Upper lobe of right lung (tissue), 1 donor: ENCODE data around the gene RETNLB. TPM values are rescaled to one million over a fixed set of nuclear protein-coding genes. Genes with fewer than 3 reads are reported as not detected.

Experiments
- ATAC-seq: fragments of 200-7000 bp; cut with Tn5 transposase; one replicate; pipeline ENCODE4 v1.9.1; 2020; ENCODE audit warnings: mild to moderate bottlenecking, moderate library complexity
- DNase-seq: peaks from one replicate; pipeline ENCODE4 v3.0.0-alpha.2; 2020
- H3K27ac ChIP-seq: fragments of 200-600 bp; one replicate; pipeline ENCODE4 v1.8.0; 2022
- H3K27me3 ChIP-seq: fragments of 200-600 bp; one replicate; pipeline ENCODE4 v1.8.0; 2022; ENCODE audit warnings: mild to moderate bottlenecking
- H3K36me3 ChIP-seq: fragments of 200-600 bp; one replicate; pipeline ENCODE4 v1.8.0; 2022
- H3K4me1 ChIP-seq: fragments of 200-600 bp; one replicate; pipeline ENCODE4 v1.8.0; 2022
- H3K4me3 ChIP-seq: fragments of 200-600 bp; one replicate; pipeline ENCODE4 v1.8.0; 2022; ENCODE audit warnings: mild to moderate bottlenecking
- H3K9me3 ChIP-seq: fragments of 200-600 bp; one replicate; pipeline ENCODE4 v1.8.0; 2022
- CTCF ChIP-seq: fragments of 200-600 bp; IDR thresholded peaks from one replicate; pipeline ENCODE4 v1.8.0; 2022; ENCODE audit warnings: antibody characterized with exemption
- intact Hi-C: fragments of 100-400 bp; cut with DNase I; formaldehyde crosslinking; loops from one replicate; pipeline ENCODE4 v1.11.0; 2022
- total RNA-seq: library from RNA; stranded (reverse); fragmentation: NEBNext Ultra II Directional; extraction: Animal tissue kit (Norgen Biotek cat#: 25700); gene quantifications from one replicate; pipeline ENCODE4 v1.2.1, GENCODE V29; 2021
- donor health status: DM: no; HTN: yes; CAD: no; lungs with severe emphysema.

The RETNLB gene
- total RNA-seq, 1 donor from 2014 or later, result not detected

DNA sequence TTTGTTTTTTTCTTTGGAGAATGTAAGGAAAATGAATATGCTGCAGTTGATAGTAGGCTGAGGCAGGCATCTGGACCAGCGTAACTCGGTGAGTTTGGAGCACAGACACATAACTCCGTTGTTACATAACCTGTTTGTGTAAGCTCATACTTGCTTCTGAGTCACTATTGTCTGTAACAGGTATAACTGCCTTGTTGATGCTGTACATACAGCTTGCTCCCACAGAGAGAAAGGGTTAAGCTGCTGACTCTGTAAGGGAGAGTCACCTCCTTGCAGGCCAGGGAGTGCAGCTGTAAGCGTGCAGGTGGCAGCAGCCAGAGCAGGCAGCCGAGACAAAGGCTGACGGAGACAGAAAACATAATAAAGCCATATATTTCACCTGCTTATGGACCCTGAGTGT is 20.4 kb downstream of the RETNLB start:
- ATAC-seq, result no peak
- Histone ChIP-seq H3K9me3 (no peaks in the 10 kb centered on the region), H3K4me3 (no peak overlapping the region), H3K36me3 (no peaks in the 10 kb centered on the region), H3K27ac (no peak overlapping the region), H3K4me1 (no peaks in the 10 kb centered on the region), H3K27me3 (no peaks in the 10 kb centered on the region)
- intact Hi-C loops, result no loop called here
- no peak for DNase-seq
- TF ChIP-seq CTCF, result no peak

GRCh38 chr3:108728934-108729333 is 28.3 kb downstream of the RETNLB start:
- no peak overlapping the region for H3K4me3 ChIP-seq
- H3K36me3 ChIP-seq, result no peaks in the 10 kb centered on the region
- H3K4me1 ChIP-seq, result no peaks in the 10 kb centered on the region
- H3K9me3 ChIP-seq, result no peaks in the 10 kb centered on the region
- DNase-seq (no peak), ATAC-seq (no peak)
- no peaks in the 10 kb centered on the region for H3K27me3 ChIP-seq
- H3K27ac ChIP-seq, result no peak overlapping the region
- intact Hi-C loops, result no loop called here
- TF ChIP-seq CTCF, result no peak

GRCh38 chr3:108728105-108728504 is 29.1 kb downstream of the RETNLB start:
- intact Hi-C loops, result no loop called here
- no peak overlapping the region for H3K4me3 ChIP-seq
- no peak for TF ChIP-seq CTCF
- DNase-seq, result no peak
- ATAC-seq, result no peak
- no peaks in the 10 kb centered on the region for H3K36me3 ChIP-seq
- H3K27ac ChIP-seq, result no peak overlapping the region
- H3K9me3 ChIP-seq, result no peaks in the 10 kb centered on the region
- no peaks in the 10 kb centered on the region for H3K4me1 ChIP-seq
- H3K27me3 ChIP-seq, result no peaks in the 10 kb centered on the region

DNA sequence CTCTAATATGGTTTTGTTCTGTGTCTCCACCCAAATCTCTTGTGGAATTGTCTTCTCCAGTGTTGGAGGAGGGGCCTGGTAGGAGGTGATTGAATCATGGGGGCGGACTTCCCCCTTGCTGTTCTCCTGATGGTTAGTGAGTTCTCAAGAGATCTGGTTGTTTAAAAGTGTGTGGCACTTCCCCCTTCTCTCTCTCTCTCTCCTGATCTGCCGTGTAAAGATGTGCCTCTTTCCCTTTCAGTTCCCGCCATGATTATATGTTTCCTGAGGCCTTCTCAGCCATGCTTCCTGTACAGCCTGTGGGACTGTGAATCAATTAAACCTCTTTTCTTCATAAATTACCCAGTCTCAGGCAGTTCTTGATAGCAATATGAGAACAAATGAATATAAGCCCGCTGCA is 33.1 kb downstream of the RETNLB start:
- DNase-seq (no peak), ATAC-seq (no peak)
- Histone ChIP-seq H3K4me3 (no peak overlapping the region), H3K9me3 (no peaks in the 10 kb centered on the region), H3K27me3 (no peaks in the 10 kb centered on the region), H3K27ac (no peak overlapping the region), H3K4me1 (no peaks in the 10 kb centered on the region), H3K36me3 (no peaks in the 10 kb centered on the region)
- TF ChIP-seq CTCF, result no peak
- intact Hi-C loops, result no loop called here

- Histone ChIP-seq H3K36me3 (no peaks in the 10 kb centered on the region), H3K9me3 (no peaks in the 10 kb centered on the region), H3K4me3 (no peak overlapping the region), H3K27ac (no peak overlapping the region), H3K27me3 (no peaks in the 10 kb centered on the region), H3K4me1 (no peaks in the 10 kb centered on the region)
- DNase-seq (no peak), ATAC-seq (no peak)
- TF ChIP-seq CTCF, result no peak
- intact Hi-C loops, result no loop called here
Observed at GRCh38 chr3:108722724-108723123, 34.5 kb downstream of the RETNLB start.

DNA sequence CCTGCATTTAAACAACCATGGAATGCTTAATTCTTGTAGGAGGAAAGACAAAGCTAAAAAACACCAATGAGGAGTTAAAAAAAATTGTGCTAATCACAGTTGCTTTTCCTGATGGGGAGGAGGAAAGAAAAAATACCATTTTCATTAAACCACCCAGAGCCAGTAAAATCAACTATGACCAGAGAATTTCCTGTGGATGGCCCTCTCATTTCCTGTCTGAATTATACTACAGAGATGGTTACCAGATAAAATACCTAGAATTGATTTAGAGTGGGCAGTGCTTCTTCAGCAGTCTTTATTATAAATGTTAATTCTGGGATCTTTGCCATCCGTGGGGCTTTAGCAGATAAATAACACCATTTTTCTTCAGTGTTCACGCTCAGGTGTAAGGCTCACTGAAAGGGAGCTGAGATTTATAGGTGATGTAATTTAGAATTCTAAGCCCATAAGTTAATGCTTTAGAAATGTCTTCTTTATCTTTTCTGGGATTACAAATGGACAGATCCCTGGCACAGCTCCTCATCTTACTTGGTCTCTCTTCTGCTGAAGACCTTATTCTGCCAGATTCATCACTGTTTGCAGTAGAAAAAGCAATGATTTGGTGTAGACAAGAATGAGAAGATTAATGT is 37.9 kb downstream of the RETNLB start:
- no peaks in the 10 kb centered on the region for H3K9me3 ChIP-seq
- TF ChIP-seq CTCF, result no peak
- H3K4me1 ChIP-seq, result no peaks in the 10 kb centered on the region
- H3K27ac ChIP-seq, result no peak overlapping the region
- no peaks in the 10 kb centered on the region for H3K27me3 ChIP-seq
- H3K36me3 ChIP-seq, result no peaks in the 10 kb centered on the region
- ATAC-seq (no peak), DNase-seq (no peak)
- intact Hi-C loops, result no loop called here
- no peak overlapping the region for H3K4me3 ChIP-seq
